PC-3 (cell line): ENCODE measurements around the gene NPLOC4. TPM values are rescaled to one million over a fixed set of nuclear protein-coding genes. Genes with fewer than 3 reads are reported as not detected.
"Not testable (repeated sequence)": the region's sequence is repeated elsewhere in the genome, so short reads cannot be mapped to it uniquely, and the experiment has no call there.

Source experiments
- ATAC-seq: fragments of 200-7000 bp; cut with Tn5 transposase; 2 replicates; pipeline ENCODE4 v1.9.1; 2020; ENCODE audit warnings: mild to moderate bottlenecking, moderate library complexity
- BruUV-seq: library from RNA; stranded (reverse); fragments of 400-500 nt; replicated peaks from 2 replicates; lab custom pipeline; 2021; lab: Mats Ljungman, UMichigan
- CTCF ChIA-PET: fragments of 300-600 bp; sonication (Branson Sonifier 250); formaldehyde crosslinking; loops from one replicate; lab custom pipeline; 2022; ENCODE audit warnings: antibody characterized with exemption; lab: Charles Lee
- POLR2A ChIA-PET: fragments of 300-600 bp; sonication (Branson Sonifier 250); formaldehyde crosslinking; loops from one replicate; lab custom pipeline; 2022; ENCODE audit warnings: antibody characterized with exemption; ENCODE audit not compliant: unreplicated experiment; lab: Charles Lee
- DNase-seq: peaks from one replicate; pipeline ENCODE4 v3.0.0-alpha.2; 2015
- H2AFZ ChIP-seq: fragments of 300-600 bp; sonication (generic); 2 replicates; pipeline ENCODE4 v1.6.0; 2016; ENCODE audit warnings: antibody characterized with exemption, low read length
- H3F3A ChIP-seq: fragments of 300-600 bp; sonication (generic); one replicate; pipeline ENCODE4 v1.6.0; 2017; ENCODE audit warnings: antibody characterized with exemption, low read length, control low read depth, mild to moderate bottlenecking; ENCODE audit not compliant: unreplicated experiment
- H3K27ac ChIP-seq: fragments of 300-600 bp; sonication (generic); 2 replicates; pipeline ENCODE4 v1.5.1; 2016; ENCODE audit warnings: mild to moderate bottlenecking, low read length
- H3K27me3 ChIP-seq: fragments of 300-600 bp; sonication (generic); 2 replicates; pipeline ENCODE4 v1.6.1; 2016; ENCODE audit warnings: low read length, mixed read lengths
- H3K36me3 ChIP-seq: fragments of 300-600 bp; sonication (generic); 2 replicates; pipeline ENCODE4 v1.6.1; 2016; ENCODE audit warnings: low read depth, mixed run types, low read length, mixed read lengths
- H3K4me1 ChIP-seq: fragments of 300-600 bp; sonication (generic); 2 replicates; pipeline ENCODE4 v1.5.1; 2016; ENCODE audit warnings: low read length; ENCODE audit not compliant: insufficient read depth
- H3K4me2 ChIP-seq: fragments of 300-600 bp; sonication (generic); 2 replicates; pipeline ENCODE4 v1.6.0; 2016; ENCODE audit warnings: low read length
- H3K4me3 ChIP-seq: fragments of 300-600 bp; sonication (generic); 2 replicates; pipeline ENCODE4 v1.5.1; 2016; ENCODE audit warnings: mild to moderate bottlenecking, low read length, mixed read lengths
- H3K79me2 ChIP-seq: fragments of 300-600 bp; sonication (generic); 2 replicates; pipeline ENCODE4 v1.6.1; 2017; ENCODE audit warnings: low read length, mixed read lengths
- H3K9ac ChIP-seq: fragments of 300-600 bp; sonication (generic); 2 replicates; pipeline ENCODE4 v1.6.0; 2016; ENCODE audit warnings: mild to moderate bottlenecking, low read length
- H3K9me2 ChIP-seq: fragments of 300-600 bp; sonication (generic); replicated peaks from 2 replicates; pipeline ENCODE4 v1.6.1; 2016; ENCODE audit warnings: mixed run types, low read length, mixed read lengths
- H3K9me3 ChIP-seq: fragments of 300-600 bp; sonication (generic); 2 replicates; pipeline ENCODE4 v1.6.1; 2016; ENCODE audit warnings: low read length, mixed read lengths
- H4K20me1 ChIP-seq: fragments of 300-600 bp; sonication (generic); 2 replicates; pipeline ENCODE4 v1.6.1; 2016; ENCODE audit warnings: low read length, mixed read lengths
- CTCF ChIP-seq: fragments of 300-600 bp; sonication (generic); conservative IDR thresholded peaks from 2 replicates; pipeline ENCODE4 v1.5.1; 2017; ENCODE audit warnings: antibody characterized with exemption, low read depth, mild to moderate bottlenecking, low read length
- EZH2 ChIP-seq: fragments of 300-600 bp; sonication (generic); IDR thresholded peaks from one replicate; pipeline ENCODE4 v1.6.1; 2017; ENCODE audit warnings: antibody characterized with exemption, mild to moderate bottlenecking, low read length; ENCODE audit not compliant: unreplicated experiment
- EZH2phosphoT487 ChIP-seq: fragments of 300-600 bp; sonication (generic); IDR thresholded peaks from 2 replicates; pipeline ENCODE4 v1.6.1; 2018; ENCODE audit warnings: mild to moderate bottlenecking, antibody characterized with exemption, low read length, borderline replicate concordance
- intact Hi-C: fragments of 100-400 bp; cut with micrococcal nuclease; formaldehyde crosslinking; loops from 2 replicates; pipeline ENCODE4 v1.9.0; 2023
- total RNA-seq: library from RNA; depleted of rRNA; stranded (reverse); fragments of >200 nt; gene quantifications from 2 replicates; pipeline ENCODE4 v1.2.3, GENCODE V29; 2014

The NPLOC4 gene
- total RNA-seq, 1 experiment from 2014 or later = 109 TPM

- Histone ChIP-seq H3K4me3 (no peak overlapping the region), H2AFZ (no peak overlapping the region), H3K9me2 (no peaks in the 10 kb centered on the region), H4K20me1 (peaks cover 41% of the 10 kb centered on the region), H3K27ac (no peak overlapping the region), H3K9me3 (no peaks in the 10 kb centered on the region), H3K4me2 (no peak overlapping the region), H3K9ac (no peak overlapping the region), H3K27me3 (no peaks in the 10 kb centered on the region), H3F3A (peaks cover 7% of the 10 kb centered on the region), H3K36me3 (peaks cover 31% of the 10 kb centered on the region), H3K79me2 (peaks cover 74% of the 10 kb centered on the region), H3K4me1 (peaks cover 10% of the 10 kb centered on the region)
- TF ChIP-seq EZH2phosphoT487 = no peak
- TF ChIP-seq CTCF = no peak
- TF ChIP-seq EZH2 = no peak
- intact Hi-C loops = no loop called here
- no peak for DNase-seq
- ChIA-PET POLR2A (no interaction called here), CTCF (no interaction called here)
- no peak for ATAC-seq
- BruUV-seq = no TSS peak
Observed at GRCh38 chr17:81631482-81631881, 5.4 kb downstream of the NPLOC4 start.

GRCh38 chr17:81630274-81630673 lies 6.6 kb downstream of the NPLOC4 start:
- ATAC-seq (no peak), DNase-seq (no peak)
- Histone ChIP-seq H3K36me3 (peaks cover 40% of the 10 kb centered on the region), H3K27ac (no peak overlapping the region), H3K9me3 (no peaks in the 10 kb centered on the region), H3K4me1 (peaks cover 4% of the 10 kb centered on the region), H4K20me1 (peaks cover 33% of the 10 kb centered on the region), H3K9me2 (no peaks in the 10 kb centered on the region), H3K4me3 (no peak overlapping the region), H3K79me2 (peaks cover 70% of the 10 kb centered on the region), H3K9ac (no peak overlapping the region), H3F3A (peaks cover 7% of the 10 kb centered on the region), H3K27me3 (no peaks in the 10 kb centered on the region), H2AFZ (no peak overlapping the region), H3K4me2 (no peak overlapping the region)
- no peak for TF ChIP-seq CTCF
- TF ChIP-seq EZH2 = no peak
- TF ChIP-seq EZH2phosphoT487 = no peak
- intact Hi-C loops = no loop called here
- BruUV-seq = no TSS peak
- ChIA-PET CTCF (no interaction called here), POLR2A (no interaction called here)

- H3K79me2 ChIP-seq = peaks cover 69% of the 10 kb centered on the region
- POLR2A ChIA-PET = no interaction called here
- H3K9me2 ChIP-seq = no peaks in the 10 kb centered on the region
- no peak overlapping the region for H2AFZ ChIP-seq
- intact Hi-C loops = no loop called here
- TF ChIP-seq CTCF = no peak
- TF ChIP-seq EZH2phosphoT487 = no peak
- TF ChIP-seq EZH2 = no peak
- CTCF ChIA-PET = no interaction called here
- no peaks in the 10 kb centered on the region for H3K9me3 ChIP-seq
- peaks cover 61% of the 10 kb centered on the region for H3K36me3 ChIP-seq
- no TSS peak for BruUV-seq
- H3K4me1 ChIP-seq = no peaks in the 10 kb centered on the region
- H3K9ac ChIP-seq = no peak overlapping the region
- no peak overlapping the region for H3K4me3 ChIP-seq
- no peaks in the 10 kb centered on the region for H3F3A ChIP-seq
- no peak for DNase-seq
- no peak for ATAC-seq
- no peak overlapping the region for H3K27ac ChIP-seq
- H3K27me3 ChIP-seq = no peaks in the 10 kb centered on the region
- H4K20me1 ChIP-seq = peaks cover 34% of the 10 kb centered on the region; the same call in 1 of the 2 replicates
- no peak overlapping the region for H3K4me2 ChIP-seq
Observed at GRCh38 chr17:81621494-81622130, 15.3 kb downstream of the NPLOC4 start.

- ATAC-seq, H3K4me1 ChIP-seq, H3K27me3 ChIP-seq, POLR2A ChIA-PET, H3K4me2 ChIP-seq, H3K27ac ChIP-seq, H2AFZ ChIP-seq, BruUV-seq, H3K9me3 ChIP-seq, H3K4me3 ChIP-seq, DNase-seq, CTCF ChIA-PET, H3K9me2 ChIP-seq, H3F3A ChIP-seq, H3K9ac ChIP-seq, intact Hi-C loops: not testable (repeated sequence)
- Histone ChIP-seq H3K36me3 (peaks cover 60% of the 10 kb centered on the region), H3K79me2 (peaks cover 79% of the 10 kb centered on the region), H4K20me1 (peaks cover 49% of the 10 kb centered on the region)
Observed at GRCh38 chr17:81618307-81618706, 18.6 kb downstream of the NPLOC4 start.
